ENCODE measurements around the gene SLC25A11. TPM values are rescaled to one million over a fixed set of nuclear protein-coding genes. Genes with fewer than 3 reads are reported as not detected.
A peak's percentile ranks its signal among the peaks of the same experiment; 100 is the strongest.

SLC25A11 gene
- total RNA-seq, 1 experiment from 2014 or later: 65.9 TPM

DNA sequence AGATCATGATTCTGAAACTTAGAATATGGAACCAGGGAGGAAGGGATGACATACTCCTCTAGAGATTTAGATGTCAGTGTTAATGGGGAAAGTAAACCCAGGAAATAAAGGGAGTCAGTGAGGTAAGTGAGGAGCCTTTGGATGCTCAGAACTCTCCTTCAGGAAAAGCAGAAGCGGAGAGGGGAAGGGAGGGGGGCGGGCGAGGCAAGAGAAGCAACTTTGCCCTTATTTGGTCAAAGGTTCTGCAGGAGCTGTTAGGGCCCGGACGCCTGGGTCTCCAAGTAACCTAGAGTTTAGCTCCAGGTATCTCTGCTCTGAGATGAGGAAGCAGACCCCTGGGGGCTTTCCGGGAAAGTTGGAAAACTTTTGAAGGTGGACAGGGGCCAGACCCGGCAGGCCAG lies 7.2 kb upstream of the SLC25A11 start:
- H3K27ac ChIP-seq (ENCODE audit: low read length): peak overlapping the region; percentile 94
- peaks cover 6% of the 10 kb centered on the region for H3K36me3 ChIP-seq (ENCODE audit: control insufficient read depth, insufficient read depth, low read length)
- H3K4me1 ChIP-seq (ENCODE audit: control insufficient read depth, insufficient read depth, low read length): peaks cover 43% of the 10 kb centered on the region
- ChIA-PET POLR2A (interaction anchor here (1.0 kb wide), 1 partner anchor 19 kb away, joined by 3 read pairs; no protein-coding TSS in a partner anchor), CTCF (no interaction called here)
- in situ Hi-C loops (cut with HindIII; ENCODE audit: low pct_unique_long_range_greater_than_20kb, low sequenced_read_pairs): no loop called here
- BruUV-seq (replicated peaks): no TSS peak
- H3K4me3 ChIP-seq (ENCODE audit: low read depth in 2 of 2, low read length in 2 of 2): peak overlapping the region; percentile 83 to 85
- DNase-seq (ENCODE audit: low read depth, low spot score) (no peak), ATAC-seq (no peak)
- intact Hi-C loops (cut with micrococcal nuclease; ENCODE audit: unreplicated experiment): no loop called here
- TF ChIP-seq SIN3A (IDR thresholded peaks at IDR 0.05; ENCODE audit: borderline replicate concordance, insufficient read depth, low read depth, low read length) (no peak), TCF7L2 (IDR thresholded peaks at IDR 0.05; ENCODE audit: low read depth, low read length) (no peak), POLR2AphosphoS5 (IDR thresholded peaks at IDR 0.05; ENCODE audit: low read depth, low read length) (peak; percentile 2; the same call in 1 of the 2 replicates)
- TF ChIP-seq, protein P1, sequence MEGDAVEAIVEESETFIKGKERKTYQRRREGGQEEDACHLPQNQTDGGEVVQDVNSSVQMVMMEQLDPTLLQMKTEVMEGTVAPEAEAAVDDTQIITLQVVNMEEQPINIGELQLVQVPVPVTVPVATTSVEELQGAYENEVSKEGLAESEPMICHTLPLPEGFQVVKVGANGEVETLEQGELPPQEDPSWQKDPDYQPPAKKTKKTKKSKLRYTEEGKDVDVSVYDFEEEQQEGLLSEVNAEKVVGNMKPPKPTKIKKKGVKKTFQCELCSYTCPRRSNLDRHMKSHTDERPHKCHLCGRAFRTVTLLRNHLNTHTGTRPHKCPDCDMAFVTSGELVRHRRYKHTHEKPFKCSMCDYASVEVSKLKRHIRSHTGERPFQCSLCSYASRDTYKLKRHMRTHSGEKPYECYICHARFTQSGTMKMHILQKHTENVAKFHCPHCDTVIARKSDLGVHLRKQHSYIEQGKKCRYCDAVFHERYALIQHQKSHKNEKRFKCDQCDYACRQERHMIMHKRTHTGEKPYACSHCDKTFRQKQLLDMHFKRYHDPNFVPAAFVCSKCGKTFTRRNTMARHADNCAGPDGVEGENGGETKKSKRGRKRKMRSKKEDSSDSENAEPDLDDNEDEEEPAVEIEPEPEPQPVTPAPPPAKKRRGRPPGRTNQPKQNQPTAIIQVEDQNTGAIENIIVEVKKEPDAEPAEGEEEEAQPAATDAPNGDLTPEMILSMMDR (IDR thresholded peaks at IDR 0.05): no peak
- TF ChIP-seq, protein P2, sequence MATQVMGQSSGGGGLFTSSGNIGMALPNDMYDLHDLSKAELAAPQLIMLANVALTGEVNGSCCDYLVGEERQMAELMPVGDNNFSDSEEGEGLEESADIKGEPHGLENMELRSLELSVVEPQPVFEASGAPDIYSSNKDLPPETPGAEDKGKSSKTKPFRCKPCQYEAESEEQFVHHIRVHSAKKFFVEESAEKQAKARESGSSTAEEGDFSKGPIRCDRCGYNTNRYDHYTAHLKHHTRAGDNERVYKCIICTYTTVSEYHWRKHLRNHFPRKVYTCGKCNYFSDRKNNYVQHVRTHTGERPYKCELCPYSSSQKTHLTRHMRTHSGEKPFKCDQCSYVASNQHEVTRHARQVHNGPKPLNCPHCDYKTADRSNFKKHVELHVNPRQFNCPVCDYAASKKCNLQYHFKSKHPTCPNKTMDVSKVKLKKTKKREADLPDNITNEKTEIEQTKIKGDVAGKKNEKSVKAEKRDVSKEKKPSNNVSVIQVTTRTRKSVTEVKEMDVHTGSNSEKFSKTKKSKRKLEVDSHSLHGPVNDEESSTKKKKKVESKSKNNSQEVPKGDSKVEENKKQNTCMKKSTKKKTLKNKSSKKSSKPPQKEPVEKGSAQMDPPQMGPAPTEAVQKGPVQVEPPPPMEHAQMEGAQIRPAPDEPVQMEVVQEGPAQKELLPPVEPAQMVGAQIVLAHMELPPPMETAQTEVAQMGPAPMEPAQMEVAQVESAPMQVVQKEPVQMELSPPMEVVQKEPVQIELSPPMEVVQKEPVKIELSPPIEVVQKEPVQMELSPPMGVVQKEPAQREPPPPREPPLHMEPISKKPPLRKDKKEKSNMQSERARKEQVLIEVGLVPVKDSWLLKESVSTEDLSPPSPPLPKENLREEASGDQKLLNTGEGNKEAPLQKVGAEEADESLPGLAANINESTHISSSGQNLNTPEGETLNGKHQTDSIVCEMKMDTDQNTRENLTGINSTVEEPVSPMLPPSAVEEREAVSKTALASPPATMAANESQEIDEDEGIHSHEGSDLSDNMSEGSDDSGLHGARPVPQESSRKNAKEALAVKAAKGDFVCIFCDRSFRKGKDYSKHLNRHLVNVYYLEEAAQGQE (IDR thresholded peaks at IDR 0.05; ENCODE audit: insufficient read depth in 1 of 2, low read depth in 2 of 2, low read length in 1 of 2): no peak
- H3K9me3 ChIP-seq (ENCODE audit: control insufficient read depth, insufficient read depth, low read depth, low read length): no peaks in the 10 kb centered on the region
- no peaks in the 10 kb centered on the region for H3K27me3 ChIP-seq (ENCODE audit: control insufficient read depth, insufficient read depth, low read length)

DNA sequence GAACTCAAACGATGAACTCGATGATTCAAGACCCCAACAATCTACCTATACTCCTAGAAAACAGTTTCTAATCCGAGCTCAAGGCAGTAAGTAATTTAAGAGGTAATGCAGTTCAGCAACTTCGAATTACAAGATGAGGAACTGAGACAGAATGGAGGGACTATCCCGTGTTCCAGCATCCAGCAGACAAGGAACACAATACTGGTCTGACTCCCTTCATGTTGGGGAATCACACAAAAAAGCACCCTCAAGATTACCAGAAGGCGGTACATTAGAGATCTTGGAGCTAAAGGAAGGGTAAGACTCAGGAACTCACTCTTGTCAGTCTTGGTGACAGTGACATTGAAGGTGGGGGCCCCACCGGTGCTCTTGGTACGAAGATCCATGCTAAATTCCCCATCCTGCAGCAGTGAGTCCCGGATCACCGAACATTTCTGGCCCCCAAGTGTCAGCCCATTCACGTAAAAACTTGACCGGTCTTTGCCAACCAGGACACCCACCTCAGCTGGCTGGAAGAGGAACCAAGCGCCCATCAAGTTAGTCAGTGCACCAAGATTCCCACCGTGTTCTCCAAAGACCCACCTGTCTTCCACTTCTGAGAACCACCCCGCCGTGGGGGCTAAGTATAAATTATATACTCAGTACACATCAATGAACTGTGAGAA lies 6.6 kb upstream of the SLC25A11 start:
- intact Hi-C loops (cut with micrococcal nuclease; ENCODE audit: unreplicated experiment): no loop called here
- POLR2A ChIA-PET: interaction anchor here (1.0 kb wide), 1 partner anchor 20 kb away, joined by 3 read pairs; no protein-coding TSS in a partner anchor
- BruUV-seq (replicated peaks): TSS peak; percentile 90
- H3K27ac ChIP-seq (ENCODE audit: low read length): peak overlapping the region; percentile 94
- H3K9me3 ChIP-seq (ENCODE audit: control insufficient read depth, insufficient read depth, low read depth, low read length): no peaks in the 10 kb centered on the region
- no peak for DNase-seq (ENCODE audit: low read depth, low spot score)
- peak overlapping the region; percentile 83 to 85 for H3K4me3 ChIP-seq (ENCODE audit: low read depth in 2 of 2, low read length in 2 of 2)
- H3K27me3 ChIP-seq (ENCODE audit: control insufficient read depth, insufficient read depth, low read length): no peaks in the 10 kb centered on the region
- in situ Hi-C loops (cut with HindIII; ENCODE audit: low pct_unique_long_range_greater_than_20kb, low sequenced_read_pairs): no loop called here
- CTCF ChIA-PET: interaction anchor here (0.6 kb wide), 1 partner anchor 21 kb away, joined by 4 read pairs; no protein-coding TSS in a partner anchor
- H3K4me1 ChIP-seq (ENCODE audit: control insufficient read depth, insufficient read depth, low read length): peaks cover 38% of the 10 kb centered on the region
- peaks cover 6% of the 10 kb centered on the region for H3K36me3 ChIP-seq (ENCODE audit: control insufficient read depth, insufficient read depth, low read length)
- TF ChIP-seq POLR2AphosphoS5 (IDR thresholded peaks at IDR 0.05; ENCODE audit: low read depth, low read length): peak; percentile 58
- TF ChIP-seq, protein P2 (IDR thresholded peaks at IDR 0.05; ENCODE audit: insufficient read depth in 1 of 2, low read depth in 2 of 2, low read length in 1 of 2): no peak
- TF ChIP-seq, protein P1 (IDR thresholded peaks at IDR 0.05): no peak
- no peak for TF ChIP-seq SIN3A (IDR thresholded peaks at IDR 0.05; ENCODE audit: borderline replicate concordance, insufficient read depth, low read depth, low read length)
- TF ChIP-seq TCF7L2 (IDR thresholded peaks at IDR 0.05; ENCODE audit: low read depth, low read length): no peak
- no peak for ATAC-seq
